GM23248 (cell line): ENCODE data around the gene LOXL3. TPM values are rescaled to one million over a fixed set of nuclear protein-coding genes. Genes with fewer than 3 reads are reported as not detected.

Source experiments
- DNase-seq: peaks from one replicate; pipeline ENCODE4 v3.0.0-alpha.2; 2015
- H2AFZ ChIP-seq: fragments of 200-600 bp; sonication (generic); 2 replicates; pipeline ENCODE4 v1.6.1; 2016; ENCODE audit warnings: antibody characterized with exemption
- H3F3A ChIP-seq: fragments of 200-600 bp; sonication (generic); 2 replicates; pipeline ENCODE4 v1.6.1; 2016; ENCODE audit warnings: mild to moderate bottlenecking, antibody characterized with exemption, mixed run types; ENCODE audit not compliant: insufficient read depth
- H3K27ac ChIP-seq: fragments of 200-600 bp; sonication (generic); 2 replicates; pipeline ENCODE4 v1.5.1; 2016; ENCODE audit warnings: mild to moderate bottlenecking
- H3K27me3 ChIP-seq: fragments of 200-600 bp; sonication (generic); replicated peaks from 2 replicates; pipeline ENCODE4 v1.6.1; 2016; ENCODE audit warnings: mild to moderate bottlenecking; ENCODE audit not compliant: insufficient read depth
- H3K36me3 ChIP-seq: fragments of 200-600 bp; sonication (generic); 2 replicates; pipeline ENCODE4 v1.6.1; 2016; ENCODE audit warnings: low read depth, mild to moderate bottlenecking
- H3K4me1 ChIP-seq: fragments of 200-600 bp; sonication (generic); 2 replicates; pipeline ENCODE4 v1.6.1; 2016; ENCODE audit warnings: mild to moderate bottlenecking; ENCODE audit not compliant: insufficient read depth
- H3K4me2 ChIP-seq: fragments of 200-600 bp; sonication (generic); one replicate; pipeline ENCODE4 v1.6.1; 2016; ENCODE audit warnings: mild to moderate bottlenecking; ENCODE audit not compliant: unreplicated experiment
- H3K4me3 ChIP-seq: fragments of 200-600 bp; sonication (generic); 2 replicates; pipeline ENCODE4 v1.5.1; 2016; ENCODE audit warnings: mild to moderate bottlenecking
- H3K79me2 ChIP-seq: fragments of 200-600 bp; sonication (generic); 2 replicates; pipeline ENCODE4 v1.6.1; 2016; ENCODE audit warnings: mild to moderate bottlenecking; ENCODE audit not compliant: insufficient read depth
- H3K9ac ChIP-seq: fragments of 200-600 bp; sonication (generic); 2 replicates; pipeline ENCODE4 v1.6.1; 2016; ENCODE audit warnings: mild to moderate bottlenecking
- H3K9me2 ChIP-seq: fragments of 200-600 bp; sonication (generic); 2 replicates; pipeline ENCODE4 v1.6.1; 2016; ENCODE audit warnings: mixed run types, mild to moderate bottlenecking, moderate library complexity; ENCODE audit not compliant: insufficient read depth
- H3K9me3 ChIP-seq: fragments of 200-600 bp; sonication (generic); one replicate; pipeline ENCODE4 v1.6.1; 2017; ENCODE audit warnings: low read depth
- H4K20me1 ChIP-seq: fragments of 200-600 bp; sonication (generic); 2 replicates; pipeline ENCODE4 v1.6.0; 2016; ENCODE audit not compliant: insufficient read depth
- EZH2 ChIP-seq: fragments of 200-600 bp; sonication (generic); IDR thresholded peaks from 2 replicates; pipeline ENCODE4 v1.6.1; 2018; ENCODE audit warnings: antibody characterized with exemption, mild to moderate bottlenecking; ENCODE audit not compliant: insufficient read depth, poor library complexity, severe bottlenecking
- EZH2phosphoT487 ChIP-seq: fragments of 200-600 bp; sonication (generic); IDR thresholded peaks from 2 replicates; pipeline ENCODE4 v1.6.1; 2018; ENCODE audit warnings: antibody characterized with exemption, moderate library complexity, mild to moderate bottlenecking, low read depth; ENCODE audit not compliant: insufficient read depth
- WGBS, 2 experiments: methylation state at CpG; one replicate each; pipeline ENCODE4 v1.1.6; 2015 to 2017; ENCODE audit warnings: low lambda C conversion rate in 2 of 2, low coverage in 1 of 2; ENCODE audit errors: missing lambda C conversion rate in 2 of 2; 5-methylcytosine and 5-hydroxymethylcytosine counted together
- in situ Hi-C: fragments of 300-500 bp; cut with MboI; formaldehyde crosslinking; loops from 2 replicates; pipeline ENCODE4 v1.15.0; 2020
- polyA plus RNA-seq: library from polyadenylated mRNA; unstranded; fragments of >200 nt; fragmentation: Nextera tagmentation; extraction: Ambion mirVana; gene quantifications from 2 replicates; pipeline ENCODE4 v1.2.1, GENCODE V29; 2016
- total RNA-seq: library from RNA; depleted of rRNA; stranded (reverse); fragments of >200 nt; shearing (Covaris generic); gene quantifications from 2 replicates; pipeline ENCODE4 v1.2.3, GENCODE V29; 2014

Gene LOXL3
- total and polyA plus RNA-seq, 2 experiments from 2014 or later: 52.4 to 55.2 TPM

DNA sequence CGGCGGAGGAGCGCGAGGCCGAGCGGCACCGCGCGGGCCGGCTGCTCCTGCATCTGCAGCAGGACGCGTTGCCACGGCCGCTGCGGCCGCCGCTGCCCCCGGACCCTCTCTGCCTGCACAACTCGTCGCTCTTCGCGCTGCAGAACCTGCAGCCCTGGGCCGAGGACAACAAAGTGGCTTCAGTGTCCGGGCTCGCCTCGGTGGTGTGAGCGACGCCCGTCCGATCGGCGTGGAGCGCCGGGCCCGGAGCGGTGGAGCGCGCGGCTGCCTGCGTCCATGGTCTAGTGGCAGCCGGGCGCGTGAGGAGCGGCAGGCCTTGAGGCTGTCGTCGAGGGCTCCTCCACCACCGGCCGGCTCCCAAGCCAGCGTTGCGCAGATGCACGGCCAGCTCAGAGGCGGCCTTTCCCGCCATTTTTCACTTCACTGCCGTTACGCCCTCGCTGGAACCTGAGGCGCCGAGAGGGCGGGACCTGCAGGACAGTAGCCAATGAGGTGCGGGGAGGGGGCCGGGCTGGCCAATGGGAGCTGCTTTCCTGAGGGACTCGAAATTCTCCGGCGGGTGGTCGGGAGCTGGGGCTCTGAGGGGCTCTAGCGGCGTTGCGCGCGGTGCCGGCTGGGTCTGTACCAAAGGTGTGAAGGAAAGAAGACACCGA, 37.6 kb downstream of the LOXL3 start:
- H3K27me3 ChIP-seq: peaks cover 86% of the 10 kb centered on the region
- TF ChIP-seq EZH2phosphoT487 (no peak), EZH2 (no peak)
- no peaks in the 10 kb centered on the region for H3K4me1 ChIP-seq
- no peak overlapping the region for H2AFZ ChIP-seq
- no peaks in the 10 kb centered on the region for H3K9me3 ChIP-seq
- H3K9me2 ChIP-seq: no peaks in the 10 kb centered on the region
- H4K20me1 ChIP-seq: no peaks in the 10 kb centered on the region
- in situ Hi-C loops: no loop called here
- peak; percentile 59 for DNase-seq
- no peak overlapping the region for H3K4me3 ChIP-seq
- 12% methylated on average over 57 to 61 of the region's 72 CpGs for WGBS, 2 experiments
- H3K36me3 ChIP-seq: no peaks in the 10 kb centered on the region
- H3F3A ChIP-seq: no peaks in the 10 kb centered on the region
- H3K9ac ChIP-seq: no peak overlapping the region
- no peak overlapping the region for H3K27ac ChIP-seq
- H3K79me2 ChIP-seq: no peaks in the 10 kb centered on the region
- no peak overlapping the region for H3K4me2 ChIP-seq

DNA sequence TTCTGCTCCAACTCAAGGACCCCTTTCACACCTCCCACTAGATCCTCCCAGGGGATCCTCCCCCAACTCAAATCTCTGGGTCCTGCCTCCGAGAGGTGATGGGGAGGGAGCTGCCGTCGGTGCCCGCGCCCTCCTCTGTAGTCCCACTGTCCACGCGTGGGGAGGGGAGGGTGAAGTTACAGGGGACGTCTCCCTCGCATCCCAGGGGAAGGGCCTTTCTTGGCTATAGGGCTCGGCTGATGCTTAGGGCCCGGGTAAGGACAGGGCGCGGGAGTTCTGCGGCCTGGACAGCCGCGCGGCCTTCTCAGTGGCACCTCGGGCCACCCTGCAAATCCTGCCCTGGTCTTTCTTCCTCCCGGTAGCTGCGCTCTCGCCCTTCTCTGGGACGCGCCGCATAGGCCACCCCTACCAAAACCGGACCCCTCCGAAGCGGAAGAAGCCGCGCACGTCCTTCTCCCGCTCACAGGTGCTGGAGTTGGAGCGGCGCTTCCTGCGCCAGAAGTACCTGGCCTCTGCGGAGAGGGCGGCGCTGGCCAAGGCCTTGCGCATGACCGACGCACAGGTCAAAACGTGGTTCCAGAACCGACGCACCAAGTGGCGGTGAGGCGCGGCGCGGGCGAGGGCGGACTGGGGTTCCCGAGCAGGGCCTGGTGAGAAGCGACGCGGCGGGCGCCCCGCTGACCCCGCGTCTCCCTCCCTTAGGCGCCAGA, 38.3 kb downstream of the LOXL3 start:
- no peak overlapping the region for H3K4me2 ChIP-seq
- H3K27me3 ChIP-seq: peaks cover 86% of the 10 kb centered on the region
- no peaks in the 10 kb centered on the region for H3K79me2 ChIP-seq
- DNase-seq: no peak
- in situ Hi-C loops: no loop called here
- H2AFZ ChIP-seq: no peak overlapping the region
- no peak overlapping the region for H3K9ac ChIP-seq
- H4K20me1 ChIP-seq: no peaks in the 10 kb centered on the region
- H3F3A ChIP-seq: no peaks in the 10 kb centered on the region
- H3K4me3 ChIP-seq: no peak overlapping the region
- no peaks in the 10 kb centered on the region for H3K36me3 ChIP-seq
- TF ChIP-seq EZH2phosphoT487 (0 out of 2 replicates have a peak, but pooled peaks have one; percentile 23), EZH2 (peak; percentile 59)
- 11 to 13% methylated on average over 58 to 60 of the region's 60 CpGs for WGBS, 2 experiments
- no peaks in the 10 kb centered on the region for H3K4me1 ChIP-seq
- H3K9me2 ChIP-seq: no peaks in the 10 kb centered on the region
- no peaks in the 10 kb centered on the region for H3K9me3 ChIP-seq
- H3K27ac ChIP-seq: no peak overlapping the region

DNA sequence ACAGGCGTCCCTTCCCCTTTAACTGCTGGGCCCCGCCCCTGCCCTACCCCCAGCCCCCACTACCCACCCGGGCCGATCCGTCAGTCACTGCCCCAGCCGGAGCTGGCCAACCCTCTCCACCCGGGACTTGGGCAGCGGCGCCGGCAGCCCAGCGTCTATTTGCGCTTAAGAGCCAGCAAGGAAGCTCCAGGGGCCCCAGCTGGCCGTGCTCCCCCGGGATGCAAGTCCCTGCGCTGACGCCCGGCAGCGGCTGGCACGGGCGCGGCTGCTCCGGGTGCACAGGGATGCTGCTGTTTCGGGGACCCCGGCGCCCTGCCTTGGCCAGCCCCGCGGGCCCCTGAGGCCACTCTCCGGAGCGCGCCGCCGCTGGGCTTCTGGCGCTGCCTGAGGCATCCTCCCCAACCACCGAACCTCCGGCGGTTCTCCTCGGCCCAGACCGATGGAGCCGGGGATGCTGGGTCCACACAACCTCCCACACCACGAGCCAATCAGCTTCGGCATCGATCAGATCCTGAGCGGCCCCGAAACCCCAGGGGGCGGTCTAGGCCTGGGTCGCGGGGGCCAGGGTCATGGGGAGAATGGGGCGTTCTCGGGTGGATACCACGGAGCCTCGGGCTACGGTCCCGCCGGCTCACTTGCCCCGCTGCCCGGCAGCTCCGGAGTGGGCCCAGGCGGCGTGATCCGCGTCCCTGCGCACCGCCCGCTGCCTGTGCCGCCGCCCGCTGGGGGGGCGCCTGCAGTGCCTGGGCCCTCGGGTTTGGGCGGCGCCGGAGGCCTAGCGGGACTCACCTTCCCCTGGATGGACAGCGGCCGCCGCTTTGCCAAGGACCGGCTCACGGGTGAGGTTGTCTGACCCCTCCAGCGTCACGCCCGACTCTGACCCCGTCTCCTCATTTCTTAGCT, 39.1 kb downstream of the LOXL3 start, which contains the start of gene TLX2:
TLX2 (plus strand) TSS at position 83 of the 903 bp plus-strand sequence; CDS start at position 440, 357 bp downstream.
- Histone ChIP-seq H3K79me2 (no peaks in the 10 kb centered on the region), H4K20me1 (no peaks in the 10 kb centered on the region), H2AFZ (no peak within 1 kb of the TSS), H3K9ac (no peak within 1 kb of the TSS), H3K9me3 (no peaks in the 10 kb centered on the region), H3K36me3 (no peaks in the 10 kb centered on the region), H3F3A (no peaks in the 10 kb centered on the region), H3K4me3 (no peak within 1 kb of the TSS), H3K9me2 (no peaks in the 10 kb centered on the region), H3K4me1 (no peaks in the 10 kb centered on the region), H3K27me3 (peaks cover 80% of the 10 kb centered on the region), H3K4me2 (no peak within 1 kb of the TSS), H3K27ac (no peak within 1 kb of the TSS)
- TF ChIP-seq EZH2phosphoT487 (peak; percentile 13; the same call in 1 of the 2 replicates), EZH2 (peak; percentile 73)
- in situ Hi-C loops: no loop called here
- WGBS, 2 experiments: 5% methylated on average over 73 to 80 of the region's 82 CpGs
- peak; percentile 42 for DNase-seq
